Muscle layer of colon (tissue), 2 donors: ENCODE measurements around the gene RBP2.

Experiments
- H3K27ac ChIP-seq: one replicate; pipeline ENCODE4 v1.7.0; 2013; ENCODE audit warnings: low read depth, mild to moderate bottlenecking, low read length, moderate library complexity
- H3K27me3 ChIP-seq, 2 donors: one replicate each; pipeline ENCODE4 v1.7.0; 2013; ENCODE audit warnings: low read length in 2 of 2, mild to moderate bottlenecking in 2 of 2; ENCODE audit not compliant: insufficient read depth in 2 of 2, control insufficient read depth in 1 of 2
- H3K36me3 ChIP-seq: one replicate; pipeline ENCODE4 v1.7.0; 2013; ENCODE audit warnings: mild to moderate bottlenecking, low read length; ENCODE audit not compliant: insufficient read depth
- H3K4me1 ChIP-seq: one replicate; pipeline ENCODE4 v1.7.0; 2013; ENCODE audit warnings: mild to moderate bottlenecking, low read length; ENCODE audit not compliant: insufficient read depth
- H3K4me3 ChIP-seq, 2 donors: one replicate each; pipeline ENCODE4 v1.7.0; 2013; ENCODE audit warnings: low read length in 2 of 2, low read depth in 1 of 2, mild to moderate bottlenecking in 1 of 2, moderate library complexity in 1 of 2
- H3K9ac ChIP-seq: one replicate; pipeline ENCODE4 v1.7.0; 2013; ENCODE audit warnings: low read length
- H3K9me3 ChIP-seq: one replicate; pipeline ENCODE4 v1.7.0; 2013; ENCODE audit warnings: mild to moderate bottlenecking, low read length
- donor health status: abdominal sarcoma.
- donor health status: Adenocarcinoma of cecum.

The RBP2 gene

DNA sequence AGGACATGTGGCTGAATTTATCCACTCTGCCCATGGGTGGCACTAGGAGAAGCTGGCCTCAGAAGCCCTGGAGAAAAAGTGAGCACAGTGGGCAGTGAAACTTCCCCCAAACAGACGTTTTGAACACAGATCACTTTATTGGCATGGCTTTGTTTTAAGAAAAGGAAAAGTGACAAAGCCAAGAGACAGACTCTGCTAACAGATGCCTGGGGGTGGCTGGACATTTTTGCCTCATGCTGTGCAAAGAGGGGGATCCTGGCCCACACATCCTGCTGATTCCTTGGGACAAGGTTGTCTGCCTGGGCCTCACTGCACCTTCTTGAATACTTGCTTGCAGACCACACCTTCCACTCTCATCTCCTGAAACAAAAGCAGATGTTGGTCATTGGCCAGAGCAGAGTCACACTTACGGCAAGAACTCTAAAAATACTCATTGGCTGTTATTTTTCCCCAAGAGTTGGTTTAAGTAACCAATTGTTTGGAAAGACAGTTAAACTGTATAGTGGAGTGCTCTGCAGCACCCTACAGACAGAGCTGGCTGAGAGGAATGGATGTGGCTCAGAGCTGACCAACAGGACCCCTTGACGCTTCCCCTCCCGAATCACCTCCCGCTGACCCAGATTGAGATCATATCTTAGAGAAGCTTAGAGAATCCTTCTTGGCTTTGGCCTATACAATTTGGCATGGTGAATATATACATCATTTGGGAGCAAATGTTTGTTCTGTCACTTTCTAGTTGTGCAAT lies 41.2 kb upstream of the RBP2 start:
- no peak overlapping the region for H3K4me3 ChIP-seq
- H3K27me3 ChIP-seq = no peaks in the 10 kb centered on the region
- H3K9me3 ChIP-seq = no peaks in the 10 kb centered on the region
- H3K36me3 ChIP-seq = no peaks in the 10 kb centered on the region
- no peak overlapping the region for H3K27ac ChIP-seq
- H3K4me1 ChIP-seq = no peaks in the 10 kb centered on the region
- no peak overlapping the region for H3K9ac ChIP-seq

DNA sequence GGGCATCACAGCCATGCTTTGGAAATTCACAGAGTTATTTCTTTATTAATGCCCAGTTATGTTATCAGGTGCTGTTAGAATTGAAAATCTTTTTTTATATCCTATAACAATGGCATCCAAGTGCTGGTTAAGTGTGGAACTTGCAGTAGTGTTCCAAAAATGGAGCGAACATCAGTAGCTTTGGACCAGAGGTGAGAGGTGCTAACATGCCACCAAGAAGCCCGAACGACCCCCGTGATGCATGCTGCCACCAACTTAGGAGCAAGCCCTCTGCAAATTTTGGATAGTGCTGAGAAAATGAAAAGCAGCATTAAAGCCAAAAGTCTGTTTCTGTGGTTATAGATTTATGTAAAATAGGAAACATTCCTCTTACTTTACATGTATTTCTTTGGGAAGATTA lies 38.4 kb upstream of the RBP2 start:
- Histone ChIP-seq H3K4me1 (no peaks in the 10 kb centered on the region), H3K27me3 (no peaks in the 10 kb centered on the region), H3K36me3 (no peaks in the 10 kb centered on the region), H3K9ac (no peak overlapping the region), H3K27ac (no peak overlapping the region), H3K9me3 (no peaks in the 10 kb centered on the region), H3K4me3 (no peak overlapping the region)

DNA sequence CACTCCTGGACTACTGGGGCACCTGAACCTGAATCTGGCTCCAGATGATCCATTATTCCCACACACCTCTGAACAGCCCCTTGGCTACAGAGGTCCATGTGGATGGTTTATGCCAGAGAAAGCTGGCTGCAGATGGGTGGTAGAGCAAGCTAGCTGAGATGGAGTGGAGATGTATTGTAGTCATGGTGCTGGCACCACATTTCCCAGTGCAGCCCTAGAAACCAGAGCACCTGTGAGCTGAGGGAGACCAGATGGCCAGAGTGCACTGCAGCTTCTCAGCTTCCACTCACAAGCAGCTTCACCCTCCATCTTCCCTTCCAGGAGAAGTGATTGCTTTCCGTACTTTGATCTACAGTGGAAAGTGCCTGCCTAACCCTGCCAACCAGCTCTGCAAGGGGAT lies 33.3 kb upstream of the RBP2 start:
- no peak overlapping the region for H3K9ac ChIP-seq
- no peak overlapping the region for H3K27ac ChIP-seq
- no peaks in the 10 kb centered on the region for H3K27me3 ChIP-seq
- no peak overlapping the region for H3K4me3 ChIP-seq
- no peaks in the 10 kb centered on the region for H3K4me1 ChIP-seq
- no peaks in the 10 kb centered on the region for H3K36me3 ChIP-seq
- no peaks in the 10 kb centered on the region for H3K9me3 ChIP-seq

DNA sequence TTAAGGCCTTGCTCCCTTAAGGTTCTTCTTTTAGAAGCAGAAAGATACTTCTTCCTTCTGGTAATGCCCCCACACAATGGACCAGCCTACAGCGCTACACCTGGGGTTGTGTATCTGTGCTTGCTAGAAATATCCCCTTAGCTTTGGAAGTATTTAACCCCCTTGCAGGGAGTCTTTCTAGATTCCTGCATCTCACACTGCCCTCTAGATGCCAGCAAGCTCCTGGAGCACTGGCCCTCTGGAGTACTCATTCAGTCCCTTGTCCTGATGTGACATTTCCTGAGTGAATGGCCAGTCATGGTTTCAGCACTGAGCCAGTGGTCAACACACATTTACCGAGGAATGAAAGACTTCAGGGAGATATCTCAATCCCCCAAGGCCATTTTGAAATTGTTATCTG lies 30.4 kb upstream of the RBP2 start:
- H3K9me3 ChIP-seq = no peaks in the 10 kb centered on the region
- H3K4me1 ChIP-seq = no peaks in the 10 kb centered on the region
- H3K27me3 ChIP-seq = no peaks in the 10 kb centered on the region
- H3K9ac ChIP-seq = no peak overlapping the region
- H3K36me3 ChIP-seq = no peaks in the 10 kb centered on the region
- H3K27ac ChIP-seq = no peak overlapping the region
- no peak overlapping the region for H3K4me3 ChIP-seq

DNA sequence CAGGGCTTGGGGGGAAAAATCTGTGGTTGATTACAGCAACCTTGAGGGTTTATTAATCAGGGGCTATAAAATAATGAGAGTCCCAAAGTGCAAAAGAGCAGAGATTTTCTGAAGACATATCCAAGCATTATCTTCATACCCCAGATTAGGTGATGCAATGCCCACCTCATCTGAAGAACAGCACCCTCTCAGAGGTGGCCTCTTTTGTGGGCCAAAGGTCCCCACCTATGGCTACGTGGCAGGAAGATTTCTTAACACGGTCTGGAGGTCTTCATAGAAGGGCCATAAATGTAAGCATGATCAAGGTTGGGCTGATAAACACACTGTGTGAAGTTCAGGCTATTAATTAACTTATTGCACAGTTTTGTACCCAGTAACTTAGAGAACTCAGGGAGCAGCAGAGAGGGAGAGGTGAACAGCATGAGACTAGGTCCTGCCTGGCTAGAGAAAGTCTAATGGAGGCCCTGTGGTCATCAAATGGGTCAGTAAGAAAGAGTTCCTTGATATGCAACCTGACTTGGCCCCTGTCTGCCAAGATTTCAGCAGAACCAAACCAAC lies 29.6 kb upstream of the RBP2 start:
- H3K27me3 ChIP-seq = no peaks in the 10 kb centered on the region
- H3K36me3 ChIP-seq = no peaks in the 10 kb centered on the region
- no peaks in the 10 kb centered on the region for H3K9me3 ChIP-seq
- no peak overlapping the region for H3K4me3 ChIP-seq
- H3K27ac ChIP-seq = no peak overlapping the region
- no peak overlapping the region for H3K9ac ChIP-seq
- no peaks in the 10 kb centered on the region for H3K4me1 ChIP-seq

DNA sequence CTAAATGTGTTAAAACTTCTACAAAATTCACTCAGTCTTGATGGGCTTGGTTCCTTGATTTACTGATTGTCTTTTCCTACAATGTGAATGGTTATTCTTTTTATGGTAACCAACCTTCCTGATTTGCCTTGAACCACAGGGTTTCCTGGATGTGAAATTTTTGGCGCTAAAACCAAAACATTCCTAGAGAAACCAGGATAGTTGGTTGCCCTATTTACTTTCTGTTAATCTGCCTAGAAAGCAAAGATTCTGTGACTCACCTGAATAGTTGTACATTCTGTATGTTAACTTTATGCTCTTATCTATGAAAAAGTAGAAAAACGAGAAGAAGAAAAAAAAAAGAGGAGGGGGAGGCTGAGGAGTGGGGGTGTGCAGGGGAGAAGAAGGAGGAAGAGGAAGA lies 23.2 kb upstream of the RBP2 start:
- Histone ChIP-seq H3K36me3 (no peaks in the 10 kb centered on the region), H3K27me3 (no peaks in the 10 kb centered on the region), H3K9ac (no peak overlapping the region), H3K9me3 (no peaks in the 10 kb centered on the region), H3K27ac (no peak overlapping the region), H3K4me3 (no peak overlapping the region), H3K4me1 (no peaks in the 10 kb centered on the region)

DNA sequence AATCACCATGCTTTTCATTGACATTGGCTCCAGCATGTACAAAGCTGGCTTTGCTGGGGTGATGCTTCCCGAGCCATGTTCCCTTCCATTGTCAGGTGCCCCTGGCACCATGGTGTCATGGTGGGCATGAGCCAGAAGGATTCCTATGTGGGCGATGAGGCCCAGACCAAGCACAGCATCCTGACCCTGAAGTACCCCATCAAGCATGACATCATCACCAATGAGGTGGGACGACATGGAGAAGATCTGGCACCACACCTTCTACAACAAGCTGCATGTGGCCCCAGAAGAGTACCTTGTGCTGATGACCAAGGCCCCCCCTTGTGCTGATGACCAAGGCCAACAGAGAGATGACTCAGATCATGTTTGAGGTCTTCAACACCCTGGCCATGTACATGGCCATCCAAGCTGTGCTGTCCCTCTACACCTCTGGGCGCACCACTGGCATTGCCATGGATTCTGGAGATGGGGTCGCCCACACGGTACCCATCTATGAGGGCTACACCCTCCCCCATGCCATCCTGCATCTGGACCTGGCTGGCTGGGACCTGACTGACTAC lies 17.6 kb upstream of the RBP2 start:
- H3K27ac ChIP-seq = no peak overlapping the region
- no peak overlapping the region for H3K4me3 ChIP-seq
- H3K9me3 ChIP-seq = peaks cover 6% of the 10 kb centered on the region
- peaks cover 5% of the 10 kb centered on the region for H3K4me1 ChIP-seq
- no peaks in the 10 kb centered on the region for H3K27me3 ChIP-seq
- H3K9ac ChIP-seq = no peak overlapping the region
- no peaks in the 10 kb centered on the region for H3K36me3 ChIP-seq

DNA sequence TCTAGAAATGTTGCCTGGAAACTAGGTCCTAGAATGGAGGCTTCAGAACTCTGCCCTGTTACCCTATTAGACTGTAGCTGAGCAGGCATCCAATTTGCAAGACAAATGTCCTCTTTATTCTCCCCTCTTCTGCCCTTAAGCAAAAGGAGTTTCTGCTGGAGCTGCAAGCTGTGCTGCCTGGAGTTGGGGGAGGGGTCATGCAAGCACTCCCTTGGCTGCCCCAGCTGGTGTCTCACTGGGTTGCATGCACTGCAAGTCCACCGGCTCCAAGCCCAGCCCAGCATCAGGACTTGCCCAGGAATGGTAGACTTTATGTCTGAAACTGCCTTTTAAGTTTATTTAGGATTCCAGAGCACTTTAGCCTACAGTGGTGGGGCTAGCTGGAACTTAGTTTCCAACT lies 15.7 kb upstream of the RBP2 start:
- H3K36me3 ChIP-seq = no peaks in the 10 kb centered on the region
- no peak overlapping the region for H3K27ac ChIP-seq

DNA sequence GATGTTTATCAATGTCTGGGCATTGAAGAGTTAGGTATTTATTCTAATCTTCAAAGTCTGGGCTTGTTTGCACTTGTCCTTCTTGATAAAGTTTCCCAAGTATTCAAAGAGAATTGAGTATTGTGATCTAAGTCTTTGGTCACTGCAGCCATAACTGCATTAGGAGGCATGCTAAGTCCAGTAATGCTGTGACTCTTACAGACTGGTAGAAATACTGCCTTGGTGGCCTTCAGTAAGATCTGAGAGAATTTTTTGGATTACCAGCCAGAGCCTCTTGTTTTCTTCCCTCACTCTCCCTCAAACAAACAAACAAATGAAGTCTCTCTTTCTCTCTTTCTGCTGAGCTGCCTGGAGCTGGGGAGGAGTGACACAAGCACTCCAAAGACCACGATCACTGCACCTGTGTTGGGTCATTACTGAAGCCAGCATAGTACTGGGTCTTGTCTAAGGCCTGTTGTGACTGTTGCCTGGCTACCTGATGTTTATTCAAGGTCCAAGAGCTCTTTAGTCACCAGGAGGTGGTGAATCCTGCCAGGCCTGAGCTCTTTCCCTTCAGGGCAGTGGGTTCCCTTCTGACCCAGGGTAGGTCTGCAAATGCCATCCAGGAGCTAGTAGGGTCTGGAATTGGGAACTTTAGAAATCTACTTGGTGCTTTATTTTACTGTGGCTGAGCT lies 14.8 kb upstream of the RBP2 start:
- Histone ChIP-seq H3K4me1 (peaks cover 5% of the 10 kb centered on the region), H3K4me3 (no peak overlapping the region), H3K36me3 (no peaks in the 10 kb centered on the region), H3K27ac (no peak overlapping the region), H3K9me3 (peaks cover 6% of the 10 kb centered on the region), H3K27me3 (no peaks in the 10 kb centered on the region), H3K9ac (no peak overlapping the region)

More for the DNA sequence above, 15.7 kb upstream of the RBP2 start:
- Histone ChIP-seq H3K4me3 (no peak overlapping the region), H3K9me3 (peaks cover 6% of the 10 kb centered on the region), H3K4me1 (peaks cover 5% of the 10 kb centered on the region), H3K27me3 (no peaks in the 10 kb centered on the region), H3K9ac (no peak overlapping the region)

DNA sequence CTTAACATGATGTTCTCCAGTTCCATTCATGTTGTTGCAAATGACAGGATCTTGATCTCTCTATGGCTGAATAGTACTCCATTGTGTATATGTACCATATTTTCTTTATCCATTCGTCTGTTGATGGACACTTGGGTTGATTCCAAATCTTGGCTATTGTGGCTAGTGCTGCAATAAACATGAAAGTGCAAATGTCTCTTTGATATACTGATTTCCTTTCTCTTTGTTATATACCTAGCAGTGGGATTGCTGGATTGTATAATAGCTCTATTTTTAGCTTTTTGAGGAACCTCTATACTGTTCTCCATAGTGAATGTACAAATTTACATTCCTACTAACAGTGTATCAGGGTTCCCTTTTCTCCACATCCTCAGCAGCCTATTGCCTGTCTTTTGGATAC lies 5.9 kb upstream of the RBP2 start:
- Histone ChIP-seq H3K36me3 (no peaks in the 10 kb centered on the region), H3K27me3 (no peaks in the 10 kb centered on the region), H3K4me3 (no peak overlapping the region), H3K9ac (no peak overlapping the region), H3K27ac (no peak overlapping the region), H3K9me3 (no peaks in the 10 kb centered on the region), H3K4me1 (no peaks in the 10 kb centered on the region)

DNA sequence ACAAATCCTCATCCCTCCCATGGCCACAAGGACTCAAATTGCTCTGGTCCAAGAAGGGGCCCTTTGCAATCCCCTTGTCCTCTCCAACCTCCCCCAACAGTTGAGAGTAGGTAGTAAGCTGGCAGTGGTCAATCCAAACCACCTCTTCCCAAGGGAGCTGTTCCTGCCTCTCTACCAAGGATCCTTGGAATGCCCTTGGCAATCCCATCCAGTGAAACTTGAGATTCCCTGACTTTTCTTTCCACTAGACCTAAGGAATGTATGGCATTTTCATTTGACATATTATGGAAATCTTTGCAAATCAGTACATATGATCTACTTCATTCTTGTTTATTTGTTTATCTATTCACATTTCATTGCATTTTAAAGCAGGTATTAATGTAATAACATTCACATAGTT lies 4.8 kb upstream of the RBP2 start:
- no peak overlapping the region for H3K27ac ChIP-seq
- no peak overlapping the region for H3K9ac ChIP-seq
- H3K4me3 ChIP-seq = no peak overlapping the region
- no peaks in the 10 kb centered on the region for H3K36me3 ChIP-seq
- no peaks in the 10 kb centered on the region for H3K9me3 ChIP-seq
- H3K27me3 ChIP-seq = no peaks in the 10 kb centered on the region
- H3K4me1 ChIP-seq = no peaks in the 10 kb centered on the region
